A549 (cell line): ENCODE results near the gene HCST. TPM values are rescaled to one million over a fixed set of nuclear protein-coding genes. Genes with fewer than 3 reads are reported as not detected.

Experiments
- ATAC-seq, 2 experiments: fragments of 200-7000 bp in 1 of 2; fragments of >200 bp in 1 of 2; cut with Nextera tagmentation in 1 of 2; cut with Tn5 transposase in 1 of 2; 3 replicates each; pipeline versions ENCODE4 v1.8.0 to v1.9.1; 2018 to 2020; ENCODE audit warnings: mild to moderate bottlenecking in 1 of 2, moderate library complexity in 1 of 2
- CTCF ChIA-PET: fragments of 300-600 bp; sonication (Branson Sonifier 250); formaldehyde crosslinking; extraction: SDS; loops from one replicate; lab custom pipeline; 2021; ENCODE audit warnings: antibody characterized with exemption, inconsistent platforms; lab: Yijun Ruan, JAX
- POLR2A ChIA-PET: fragments of 350-600 bp; formaldehyde crosslinking; extraction: SDS; loops from one replicate; lab custom pipeline; 2021; ENCODE audit warnings: antibody characterized with exemption, inconsistent platforms; lab: Yijun Ruan, JAX
- DNase-seq, 2 experiments: peaks; one replicate each; pipeline versions ENCODE4 v3.0.0 to v3.0.0-alpha.2; 2011 to 2016; ENCODE audit warnings: low read depth in 1 of 2, low spot score in 1 of 2
- FAIRE-seq: peaks from 2 replicates; lab custom pipeline; 2011; peaks lifted over from hg19 to GRCh38; lab: Jason Lieb, UNC
- H3K27ac ChIP-seq, 2 experiments: fragments of >200 bp; sonication (Bioruptor Twin); formaldehyde crosslinking; 3 replicates each; pipeline ENCODE4 v1.5.1; 2016 to 2017
- H3K4me1 ChIP-seq: fragments of >200 bp; sonication (Bioruptor Twin); formaldehyde crosslinking; 3 replicates; pipeline ENCODE4 v1.6.1; 2016
- H3K4me2 ChIP-seq: fragments of >200 bp; sonication (Bioruptor Twin); formaldehyde crosslinking; 3 replicates; pipeline ENCODE4 v1.6.1; 2016
- H3K4me3 ChIP-seq: fragments of >200 bp; sonication (Bioruptor Twin); formaldehyde crosslinking; 3 replicates; pipeline ENCODE4 v1.5.1; 2016
- H3K9me3 ChIP-seq: fragments of >200 bp; sonication (Bioruptor Twin); formaldehyde crosslinking; 3 replicates; pipeline ENCODE4 v1.6.1; 2016
- BHLHE40 ChIP-seq: IDR thresholded peaks from 2 replicates; pipeline ENCODE4 v1.6.1; 2012; ENCODE audit warnings: low read depth, low read length, inconsistent platforms
- CEBPB ChIP-seq, 2 experiments: fragments of >200 bp in 1 of 2; sonication (Bioruptor Twin) in 1 of 2; formaldehyde crosslinking in 1 of 2; IDR thresholded peaks; 2 replicates each; pipeline ENCODE4 v1.6.1; 2012 to 2016
- CHD4 ChIP-seq: fragments of 200-600 bp; sonication (generic); IDR thresholded peaks from 2 replicates; pipeline ENCODE4 v1.6.1; 2016; ENCODE audit warnings: antibody characterized with exemption, mild to moderate bottlenecking, borderline replicate concordance
- EHMT2 ChIP-seq: fragments of 200-600 bp; sonication (generic); IDR thresholded peaks from 2 replicates; pipeline ENCODE4 v1.6.1; 2016; ENCODE audit warnings: antibody characterized with exemption, low read depth, mild to moderate bottlenecking, moderate library complexity
- EP300 ChIP-seq, 2 experiments: fragments of >200 bp; sonication (Bioruptor Twin); formaldehyde crosslinking; IDR thresholded peaks; 2 replicates in 1 of 2; 3 replicates in 1 of 2; pipeline ENCODE4 v1.6.1; 2016 to 2017
- ESRRA ChIP-seq: fragments of 150-350 bp; IDR thresholded peaks from 2 replicates; pipeline ENCODE4 v1.6.1; 2014; ENCODE audit warnings: mild to moderate bottlenecking, low read length, borderline replicate concordance
- FOSB ChIP-seq: fragments of 250-450 bp; sonication (Bioruptor Pico); IDR thresholded peaks from 2 replicates; pipeline ENCODE4 v1.5.0; 2020; ENCODE audit warnings: mild to moderate bottlenecking, moderate library complexity
- FOSL2 ChIP-seq, 2 experiments: fragments of 450-650 bp in 1 of 2; fragments of >200 bp in 1 of 2; sonication (Bioruptor Twin) in 1 of 2; formaldehyde crosslinking; IDR thresholded peaks; 2 replicates each; pipeline versions ENCODE4 v1.5.0 to v1.6.1; 2016 to 2020; ENCODE audit warnings: mild to moderate bottlenecking in 1 of 2, moderate library complexity in 1 of 2
- FOXS1 ChIP-seq: fragments of 250-450 bp; sonication (Bioruptor Pico); IDR thresholded peaks from 2 replicates; pipeline ENCODE4 v1.5.0; 2020; ENCODE audit warnings: mild to moderate bottlenecking, moderate library complexity
- GATA3 ChIP-seq: IDR thresholded peaks from 2 replicates; pipeline ENCODE4 v1.6.1; 2012; ENCODE audit warnings: borderline replicate concordance
- HES2 ChIP-seq: fragments of >200 bp; sonication (Bioruptor Twin); formaldehyde crosslinking; IDR thresholded peaks from 2 replicates; pipeline ENCODE4 v1.6.1; 2016
- HEYL ChIP-seq: fragments of 250-450 bp; sonication (Bioruptor Pico); IDR thresholded peaks from 2 replicates; pipeline ENCODE4 v1.8.0; 2021; ENCODE audit warnings: mild to moderate bottlenecking, moderate library complexity
- HOXB5 ChIP-seq: fragments of 250-450 bp; sonication (Bioruptor Pico); IDR thresholded peaks from 2 replicates; pipeline ENCODE4 v1.5.0; 2020; ENCODE audit warnings: mild to moderate bottlenecking, moderate library complexity
- JUN ChIP-seq, 2 experiments: fragments of >200 bp; sonication (Bioruptor Twin); formaldehyde crosslinking; IDR thresholded peaks; 2 replicates in 1 of 2; 3 replicates in 1 of 2; pipeline ENCODE4 v1.6.1; 2016 to 2017
- KDM5A ChIP-seq: fragments of 200-600 bp; sonication (generic); IDR thresholded peaks from 2 replicates; pipeline ENCODE4 v1.6.1; 2016; ENCODE audit warnings: antibody characterized with exemption, mild to moderate bottlenecking
- MAX ChIP-seq: IDR thresholded peaks from 2 replicates; pipeline ENCODE4 v1.6.1; 2012
- NPAS2 ChIP-seq: fragments of 250-450 bp; sonication (Bioruptor Pico); IDR thresholded peaks from 2 replicates; pipeline ENCODE4 v1.8.0; 2022; ENCODE audit warnings: mild to moderate bottlenecking, moderate library complexity, borderline replicate concordance
- NR3C1 ChIP-seq: fragments of >200 bp; sonication (Bioruptor Twin); formaldehyde crosslinking; IDR thresholded peaks from 3 replicates; pipeline ENCODE4 v1.6.1; 2017
- PBX3 ChIP-seq: IDR thresholded peaks from 2 replicates; pipeline ENCODE4 v1.6.1; 2012
- POLR2AphosphoS2 ChIP-seq: conservative IDR thresholded peaks from 2 replicates; pipeline ENCODE4 v1.6.1; 2012; ENCODE audit warnings: low read length, improper control_type of control experiment, inconsistent platforms
- RCOR1 ChIP-seq: fragments of 150-350 bp; IDR thresholded peaks from 2 replicates; pipeline ENCODE4 v1.6.1; 2014; ENCODE audit warnings: antibody characterized with exemption, low read length, low read depth
- REST ChIP-seq: fragments of 200-600 bp; sonication (generic); IDR thresholded peaks from 2 replicates; pipeline ENCODE4 v1.6.1; 2016; ENCODE audit warnings: antibody characterized with exemption, mild to moderate bottlenecking, moderate library complexity
- SMC3 ChIP-seq: fragments of >200 bp; sonication (Bioruptor Twin); formaldehyde crosslinking; IDR thresholded peaks from 3 replicates; pipeline ENCODE4 v1.6.1; 2018; ENCODE audit warnings: inconsistent platforms
- TFCP2L1 ChIP-seq: fragments of 250-450 bp; sonication (Bioruptor Pico); IDR thresholded peaks from 2 replicates; pipeline ENCODE4 v1.5.0; 2021; ENCODE audit warnings: mild to moderate bottlenecking
- TP53 ChIP-seq: fragments of 250-450 bp; sonication (Bioruptor Pico); IDR thresholded peaks from 2 replicates; pipeline ENCODE4 v1.5.0; 2021; ENCODE audit warnings: mild to moderate bottlenecking, moderate library complexity
- ZFP36 ChIP-seq: fragments of 450-650 bp; IDR thresholded peaks from 2 replicates; pipeline ENCODE4 v1.6.1; 2014; ENCODE audit warnings: borderline replicate concordance; ENCODE audit not compliant: partially characterized antibody
- ZSCAN20 ChIP-seq: fragments of 250-450 bp; sonication (Bioruptor Pico); IDR thresholded peaks from 2 replicates; pipeline ENCODE4 v1.8.0; 2022; ENCODE audit warnings: mild to moderate bottlenecking, moderate library complexity
- WGBS: methylation state at CpG from one replicate; pipeline ENCODE4 v1.1.6; 2017; ENCODE audit errors: missing lambda C conversion rate; 5-methylcytosine and 5-hydroxymethylcytosine counted together
- polyA plus RNA-seq, 4 experiments: library from polyadenylated mRNA; depleted of rRNA in 3 of 4; stranded (reverse); fragments of >200 nt; fragmentation: RNase III in 1 of 4; extraction: RNeasy Plus Mini Kit Qiagen cat#74134 plus additional on column Dnase treatment in 1 of 4; gene quantifications; 2 replicates in 3 of 4; 3 replicates in 1 of 4; pipeline ENCODE4 v1.2.3, GENCODE V29; 2011 to 2017

HCST gene
- polyA plus RNA-seq, 2 of the 4 experiments (the other 2 are of a cell fraction) = 0.49 TPM; not detected in 1

- Histone ChIP-seq H3K9me3 (no peaks in the 10 kb centered on the region), H3K4me3 (no peak overlapping the region), H3K4me2 (no peak overlapping the region), H3K4me1 (peaks cover 8% of the 10 kb centered on the region), H3K27ac (no peak overlapping the region)
- FAIRE-seq = no peak
- POLR2A ChIA-PET = no interaction called here
- TF ChIP-seq EP300 (IDR thresholded peaks at IDR 0.05) (no peak), RCOR1 (no peak), EHMT2 (no peak), KDM5A (no peak), ZFP36 (no peak), HOXB5 (CRISPR knock-in tag) (no peak), TP53 (CRISPR knock-in tag) (no peak), FOSB (CRISPR knock-in tag) (no peak), MAX (no peak), PBX3 (no peak), CHD4 (no peak), NPAS2 (CRISPR knock-in tag) (no peak), FOSL2 (IDR thresholded peaks at IDR 0.05) (no peak), FOSL2 (CRISPR knock-in tag; IDR thresholded peaks at IDR 0.05) (no peak), FOXS1 (CRISPR knock-in tag) (no peak)
- WGBS = 89% methylated on average over 32 of the region's 32 CpGs
- CTCF ChIA-PET = interaction anchor here (1.2 to 1.8 kb wide), 2 partner anchors 19 to 42 kb away, joined by 3 to 7 read pairs; no protein-coding TSS in a partner anchor
- DNase-seq = no peak
- ATAC-seq = no peak
Observed at GRCh38 chr19:35874392-35874930, 27.9 kb upstream of the HCST start.

GRCh38 chr19:35879068-35879467 lies 23.3 kb upstream of the HCST start:
- 72% methylated on average over 23 of the region's 23 CpGs for WGBS
- TF ChIP-seq NR3C1 (no peak), HES2 (no peak), FOXS1 (CRISPR knock-in tag) (no peak), SMC3 (no peak), TFCP2L1 (CRISPR knock-in tag) (no peak), EP300 (IDR thresholded peaks at IDR 0.05) (no peak), RCOR1 (no peak), BHLHE40 (no peak), EHMT2 (no peak), REST (no peak), KDM5A (no peak), HEYL (CRISPR knock-in tag) (no peak), POLR2AphosphoS2 (no peak), CEBPB (IDR thresholded peaks at IDR 0.05) (no peak), GATA3 (no peak), ZSCAN20 (CRISPR knock-in tag) (no peak), JUN (IDR thresholded peaks at IDR 0.05) (no peak), TP53 (CRISPR knock-in tag) (no peak), ESRRA (no peak), CHD4 (no peak)
- TF ChIP-seq, all 56 proteins: peak for 0
- POLR2A ChIA-PET = interaction anchor here (0.9 to 1.1 kb wide), 4 partner anchors 9 to 131 kb away, joined by 3 to 12 read pairs (median 5); partner anchors contain the start of gene LIN37
- DNase-seq = no peak
- Histone ChIP-seq H3K9me3 (no peaks in the 10 kb centered on the region), H3K27ac (no peak overlapping the region), H3K4me3 (no peak overlapping the region), H3K4me1 (peaks cover 7% of the 10 kb centered on the region), H3K4me2 (peak overlapping the region; percentile 55; the same call in 1 of the 3 replicates)
- CTCF ChIA-PET = interaction anchor here (0.8 to 17.6 kb wide), 8 partner anchors 15 to 330 kb away, joined by 3 to 402 read pairs (median 3); partner anchors contain the start of gene THAP8
- ATAC-seq = no peak
- no peak for FAIRE-seq
